Panc1 (cell line): ENCODE results near the gene ACKR2. TPM values are rescaled to one million over a fixed set of nuclear protein-coding genes. Genes with fewer than 3 reads are reported as not detected.
A peak's percentile ranks its signal among the peaks of the same experiment; 100 is the strongest.
"Not testable (repeated sequence)": the region's sequence is repeated elsewhere in the genome, so short reads cannot be mapped to it uniquely, and the experiment has no call there.

Experiments used
- ATAC-seq: fragments of 200-7000 bp; cut with Tn5 transposase; 2 replicates; pipeline ENCODE4 v1.9.1; 2020; ENCODE audit warnings: mild to moderate bottlenecking, moderate library complexity
- BruUV-seq: library from RNA; stranded (reverse); fragments of 400-500 nt; replicated peaks from 2 replicates; lab custom pipeline; 2021; lab: Mats Ljungman, UMichigan
- CTCF ChIA-PET: fragments of 300-600 bp; sonication (Branson Sonifier 250); formaldehyde crosslinking; loops from one replicate; lab custom pipeline; 2022; ENCODE audit warnings: antibody characterized with exemption; lab: Charles Lee
- POLR2A ChIA-PET: fragments of 300-600 bp; sonication (Branson Sonifier 250); formaldehyde crosslinking; loops from one replicate; lab custom pipeline; 2022; ENCODE audit warnings: antibody characterized with exemption; lab: Charles Lee
- DNase-seq: peaks from one replicate; pipeline ENCODE4 v3.0.0-alpha.2; 2010; ENCODE audit warnings: low read depth, low spot score
- H3K27ac ChIP-seq: 2 replicates; pipeline ENCODE4 v1.5.1; 2011; ENCODE audit warnings: mild to moderate bottlenecking, low read length, inconsistent platforms
- H3K27me3 ChIP-seq: fragments of 200-500 bp; sonication (Bioruptor generic); 2 replicates; pipeline ENCODE4 v1.6.0; 2014; ENCODE audit warnings: low read length, inconsistent platforms; ENCODE audit not compliant: control insufficient read depth, insufficient read depth
- H3K36me3 ChIP-seq: fragments of 200-500 bp; sonication (Bioruptor generic); 2 replicates; pipeline ENCODE4 v1.5.1; 2014; ENCODE audit warnings: inconsistent platforms, mild to moderate bottlenecking, low read length, moderate library complexity; ENCODE audit not compliant: control insufficient read depth, insufficient read depth
- H3K4me1 ChIP-seq: 2 replicates; pipeline ENCODE4 v1.5.1; 2011; ENCODE audit warnings: inconsistent platforms, mild to moderate bottlenecking, low read length, moderate library complexity; ENCODE audit not compliant: control insufficient read depth, insufficient read depth
- H3K4me3 ChIP-seq, 2 experiments: 2 replicates each; pipeline ENCODE4 v1.5.1; 2011 to 2012; ENCODE audit warnings: low read depth in 2 of 2, low read length in 2 of 2, mild to moderate bottlenecking in 2 of 2, inconsistent platforms in 1 of 2, moderate library complexity in 1 of 2
- H3K9me3 ChIP-seq: fragments of 200-500 bp; sonication (Bioruptor generic); 2 replicates; pipeline ENCODE4 v1.5.1; 2014; ENCODE audit warnings: low read depth, mild to moderate bottlenecking, inconsistent platforms, low read length, moderate library complexity; ENCODE audit not compliant: control insufficient read depth, insufficient read depth
- POLR2AphosphoS5 ChIP-seq: IDR thresholded peaks from 2 replicates; pipeline ENCODE4 v1.6.1; 2012; ENCODE audit warnings: mild to moderate bottlenecking, low read depth, low read length, moderate library complexity
- REST ChIP-seq, 2 experiments: IDR thresholded peaks; 2 replicates each; pipeline ENCODE4 v1.6.1; 2011 to 2012; ENCODE audit warnings: low read depth in 2 of 2, control low read depth in 1 of 2, low read length in 1 of 2, mild to moderate bottlenecking in 1 of 2, moderate library complexity in 1 of 2; ENCODE audit not compliant: insufficient read depth in 1 of 2
- SIN3A ChIP-seq: IDR thresholded peaks from 2 replicates; pipeline ENCODE4 v1.6.1; 2012; ENCODE audit warnings: low read depth, mild to moderate bottlenecking, low read length, moderate library complexity, borderline replicate concordance; ENCODE audit not compliant: insufficient read depth
- TCF7L2 ChIP-seq: IDR thresholded peaks from 2 replicates; pipeline ENCODE4 v1.6.1; 2011; ENCODE audit warnings: mild to moderate bottlenecking, low read depth, low read length, inconsistent platforms
- in situ Hi-C: cut with HindIII; loops from 2 replicates; pipeline ENCODE4 v1.10.0; 2016; ENCODE audit warnings: low sequenced_read_pairs, low pct_unique_long_range_greater_than_20kb
- intact Hi-C: fragments of 100-400 bp; cut with micrococcal nuclease; formaldehyde crosslinking; loops from one replicate; pipeline ENCODE4 v1.10.0; 2022; ENCODE audit not compliant: unreplicated experiment
- total RNA-seq: library from RNA; stranded (reverse); gene quantifications from one replicate; pipeline ENCODE4 v1.2.1, GENCODE V29; 2021; ENCODE audit not compliant: unreplicated experiment
- TF ChIP-seq, protein P1 (sequence below): fragments of 450-650 bp; IDR thresholded peaks from 2 replicates; pipeline ENCODE4 v1.5.1; 2017; ENCODE audit warnings: mild to moderate bottlenecking

ACKR2 gene
- total RNA-seq, 1 experiment from 2014 or later: not detected

- DNase-seq: no peak
- H3K4me1 ChIP-seq: no peaks in the 10 kb centered on the region
- H3K27me3 ChIP-seq: no peaks in the 10 kb centered on the region
- ATAC-seq: no peak
- POLR2A ChIA-PET: no interaction called here
- H3K4me3 ChIP-seq: peak overlapping the region; percentile 52 to 58
- in situ Hi-C loops (no loop called here), intact Hi-C loops (loop anchor here (2.0 kb wide), 1 partner anchor 99 kb away; no protein-coding TSS in a partner anchor)
- H3K36me3 ChIP-seq: no peaks in the 10 kb centered on the region
- CTCF ChIA-PET: no interaction called here
- BruUV-seq: no TSS peak
- H3K27ac ChIP-seq: no peak overlapping the region
- H3K9me3 ChIP-seq: no peaks in the 10 kb centered on the region
- TF ChIP-seq TCF7L2: no peak
- TF ChIP-seq REST (IDR thresholded peaks at IDR 0.05; ENCODE audit: insufficient read depth in 1 of 2, low read depth in 2 of 2, low read length in 1 of 2): no peak
- TF ChIP-seq, protein P1, sequence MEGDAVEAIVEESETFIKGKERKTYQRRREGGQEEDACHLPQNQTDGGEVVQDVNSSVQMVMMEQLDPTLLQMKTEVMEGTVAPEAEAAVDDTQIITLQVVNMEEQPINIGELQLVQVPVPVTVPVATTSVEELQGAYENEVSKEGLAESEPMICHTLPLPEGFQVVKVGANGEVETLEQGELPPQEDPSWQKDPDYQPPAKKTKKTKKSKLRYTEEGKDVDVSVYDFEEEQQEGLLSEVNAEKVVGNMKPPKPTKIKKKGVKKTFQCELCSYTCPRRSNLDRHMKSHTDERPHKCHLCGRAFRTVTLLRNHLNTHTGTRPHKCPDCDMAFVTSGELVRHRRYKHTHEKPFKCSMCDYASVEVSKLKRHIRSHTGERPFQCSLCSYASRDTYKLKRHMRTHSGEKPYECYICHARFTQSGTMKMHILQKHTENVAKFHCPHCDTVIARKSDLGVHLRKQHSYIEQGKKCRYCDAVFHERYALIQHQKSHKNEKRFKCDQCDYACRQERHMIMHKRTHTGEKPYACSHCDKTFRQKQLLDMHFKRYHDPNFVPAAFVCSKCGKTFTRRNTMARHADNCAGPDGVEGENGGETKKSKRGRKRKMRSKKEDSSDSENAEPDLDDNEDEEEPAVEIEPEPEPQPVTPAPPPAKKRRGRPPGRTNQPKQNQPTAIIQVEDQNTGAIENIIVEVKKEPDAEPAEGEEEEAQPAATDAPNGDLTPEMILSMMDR: no peak
- TF ChIP-seq SIN3A: no peak
- no peak for TF ChIP-seq POLR2AphosphoS5
Measured at GRCh38 chr3:42880183-42880582, 70.9 kb downstream of the ACKR2 start.

DNA sequence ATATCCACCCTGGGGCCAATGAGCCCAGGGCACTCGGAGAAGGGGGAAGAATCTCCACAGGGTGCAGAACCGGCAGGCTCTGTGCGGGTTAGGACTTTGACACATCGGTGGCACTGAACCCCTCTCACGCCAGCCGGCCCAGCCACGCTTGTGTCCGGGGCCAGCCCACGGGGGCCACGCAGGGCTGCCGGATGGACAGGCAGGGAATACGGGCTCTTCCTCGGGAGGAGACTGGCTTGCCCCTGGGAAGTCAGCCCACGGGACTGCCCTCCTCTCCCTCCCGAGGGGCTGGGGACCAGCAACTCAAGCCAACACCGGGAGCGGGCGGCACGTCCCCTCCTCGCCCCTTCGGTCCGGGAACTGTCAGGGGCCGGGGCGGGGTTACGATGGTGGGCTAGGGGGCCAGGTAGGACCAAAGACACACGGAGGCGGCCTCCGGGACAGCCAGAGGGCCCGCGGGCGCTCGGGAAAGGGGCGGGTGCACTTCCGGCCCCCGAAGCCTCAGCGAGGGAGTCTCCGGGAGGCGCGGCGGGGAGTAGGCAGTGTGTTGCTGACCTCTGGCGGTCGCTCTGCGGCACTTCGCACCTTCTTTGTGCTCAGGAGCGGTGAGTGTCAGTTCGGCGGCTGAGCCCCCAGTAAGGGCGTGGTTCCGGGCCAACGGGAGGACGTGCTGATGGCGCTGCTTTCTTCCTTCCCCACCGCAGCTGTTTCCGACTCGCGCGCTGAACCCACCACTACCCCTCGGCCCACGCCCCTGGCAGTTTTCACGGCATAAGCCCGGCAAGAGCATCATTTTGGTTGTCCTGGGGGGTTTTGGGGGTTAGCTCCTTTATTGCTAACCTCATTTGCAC is 71.6 kb downstream of the ACKR2 start:
- Histone ChIP-seq H3K4me1 (no peaks in the 10 kb centered on the region), H3K9me3 (no peaks in the 10 kb centered on the region), H3K27me3 (no peaks in the 10 kb centered on the region), H3K27ac (peak overlapping the region; percentile 44; the same call in 1 of the 2 replicates), H3K36me3 (no peaks in the 10 kb centered on the region), H3K4me3 (peak overlapping the region; percentile 52 to 58)
- TF ChIP-seq, protein P1: peak; percentile 86
- TF ChIP-seq SIN3A: no peak
- peak; percentile 24 for DNase-seq
- peak; percentile 98 for ATAC-seq
- intact Hi-C loops: loop anchor here (2.0 kb wide), 1 partner anchor 100 kb away; no protein-coding TSS in a partner anchor
- in situ Hi-C loops: no loop called here
- ChIA-PET POLR2A (interaction anchor here (0.6 kb wide), 1 partner anchor 84 kb away, joined by 4 read pairs; no protein-coding TSS in a partner anchor), CTCF (interaction anchor here (0.7 to 1.9 kb wide), 2 partner anchors 49 to 684 kb away, joined by 4 read pairs; no protein-coding TSS in a partner anchor)
- BruUV-seq: no TSS peak

DNA sequence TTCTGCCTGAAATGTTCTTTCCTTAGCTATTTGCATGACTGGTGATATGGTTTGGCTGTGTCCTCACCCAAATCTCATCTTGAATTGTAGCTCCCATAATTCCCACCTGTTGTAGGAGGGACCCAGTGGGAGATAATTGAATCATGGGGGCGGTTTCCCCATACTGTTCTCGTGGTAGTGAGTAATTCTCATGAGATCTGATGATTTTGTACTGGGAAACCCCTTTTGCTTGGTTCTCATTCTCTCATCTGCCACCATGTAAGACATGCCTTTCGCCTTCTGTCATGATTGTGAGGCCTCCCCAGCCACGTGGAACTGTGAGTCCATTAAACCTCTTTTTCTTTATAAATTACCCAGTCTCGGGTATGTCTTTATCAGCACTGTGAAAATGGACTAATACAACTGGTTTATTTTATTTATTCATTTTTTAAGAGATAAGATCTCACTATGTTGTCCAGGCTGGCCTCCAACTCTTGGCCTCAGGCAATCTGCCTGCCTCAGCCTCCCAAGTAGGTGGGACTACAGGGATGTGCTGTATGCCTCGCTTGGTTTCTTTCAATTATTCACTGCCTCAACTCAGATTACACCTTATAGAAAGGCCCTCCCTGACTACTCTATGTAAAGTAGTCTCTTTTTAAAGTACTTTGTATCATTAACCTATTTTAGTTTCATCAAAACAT is 74.1 kb downstream of the ACKR2 start:
- H3K27ac ChIP-seq, in situ Hi-C loops, BruUV-seq, ATAC-seq, H3K27me3 ChIP-seq, intact Hi-C loops, DNase-seq, CTCF ChIA-PET, H3K4me1 ChIP-seq, POLR2A ChIA-PET, H3K36me3 ChIP-seq, H3K9me3 ChIP-seq, H3K4me3 ChIP-seq: not testable (repeated sequence)
